Fibroblast of lung (primary cell): ENCODE data around the gene ATP10B. TPM values are rescaled to one million over a fixed set of nuclear protein-coding genes. Genes with fewer than 3 reads are reported as not detected.
"Not testable (repeated sequence)": the region's sequence is repeated elsewhere in the genome, so short reads cannot be mapped to it uniquely, and the experiment has no call there.

Source experiments
- DNase-seq, 2 donors: peaks; one replicate each; pipeline versions ENCODE4 v3.0.0 to v3.0.0-alpha.2; 2010; ENCODE audit warnings: low read depth in 2 of 2
- H2AFZ ChIP-seq: 2 replicates; pipeline ENCODE4 v1.5.1; 2012; ENCODE audit warnings: low read length, control low read depth, inconsistent platforms
- H3K27ac ChIP-seq: 2 replicates; pipeline ENCODE4 v1.5.1; 2011; ENCODE audit warnings: low read length, control low read depth; ENCODE audit not compliant: insufficient read depth
- H3K27me3 ChIP-seq: 2 replicates; pipeline ENCODE4 v1.5.1; 2011; ENCODE audit warnings: mild to moderate bottlenecking, low read length; ENCODE audit not compliant: control insufficient read depth, insufficient read depth
- H3K36me3 ChIP-seq: 2 replicates; pipeline ENCODE4 v1.5.1; 2011; ENCODE audit warnings: low read length; ENCODE audit not compliant: control insufficient read depth, insufficient read depth
- H3K4me1 ChIP-seq: 2 replicates; pipeline ENCODE4 v1.5.1; 2011; ENCODE audit warnings: low read length; ENCODE audit not compliant: control insufficient read depth, insufficient read depth; ENCODE audit errors: extremely low read depth
- H3K4me2 ChIP-seq: 2 replicates; pipeline ENCODE4 v1.5.1; 2011; ENCODE audit warnings: low read length, control low read depth; ENCODE audit not compliant: insufficient read depth; ENCODE audit errors: extremely low read depth
- H3K4me3 ChIP-seq, 4 experiments: fragments of 200-600 bp in 1 of 4; sonication (generic) in 1 of 4; replicated peaks in 1 of 4; 2 replicates each; pipeline ENCODE4 v1.5.1; 2011 to 2016; ENCODE audit warnings: low read length in 4 of 4, low read depth in 3 of 4, mild to moderate bottlenecking in 3 of 4, control low read depth in 2 of 4, inconsistent platforms in 1 of 4, mixed read lengths in 1 of 4; ENCODE audit not compliant: insufficient read depth in 1 of 4; ENCODE audit errors: control extremely low read depth in 1 of 4
- H3K79me2 ChIP-seq: 2 replicates; pipeline ENCODE4 v1.5.1; 2012; ENCODE audit warnings: mild to moderate bottlenecking, low read length, inconsistent platforms; ENCODE audit not compliant: control insufficient read depth, insufficient read depth
- H3K9ac ChIP-seq: 2 replicates; pipeline ENCODE4 v1.5.1; 2011; ENCODE audit warnings: mild to moderate bottlenecking, low read length, control low read depth; ENCODE audit not compliant: insufficient read depth
- H3K9me3 ChIP-seq: 2 replicates; pipeline ENCODE4 v1.5.1; 2012; ENCODE audit warnings: low read depth, low read length; ENCODE audit not compliant: control insufficient read depth, insufficient read depth
- H4K20me1 ChIP-seq: 2 replicates; pipeline ENCODE4 v1.5.1; 2011; ENCODE audit warnings: low read length; ENCODE audit not compliant: control insufficient read depth, insufficient read depth; ENCODE audit errors: extremely low read depth
- EZH2 ChIP-seq: IDR thresholded peaks from 2 replicates; pipeline ENCODE4 v1.5.1; 2012; ENCODE audit warnings: low read length, control low read depth, mild to moderate bottlenecking; ENCODE audit errors: missing control alignments
- polyA plus RNA-seq, 2 donors: library from polyadenylated mRNA; depleted of rRNA in 1 of 2; stranded (reverse) in 1 of 2; unstranded in 1 of 2; fragments of >200 nt; gene quantifications; 2 replicates each; pipeline ENCODE4 v1.2.1, GENCODE V29; 2011 to 2012; ENCODE audit warnings: missing spikeins in 1 of 2
- total RNA-seq: library from RNA; depleted of rRNA; stranded (reverse); fragments of >200 nt; gene quantifications from 2 replicates; pipeline ENCODE4 v1.2.1, GENCODE V29; 2014
- TF ChIP-seq, protein P1 (sequence below), 2 donors: IDR thresholded peaks in 1 of 2; conservative IDR thresholded peaks in 1 of 2; 1 replicate in 1 of 2; 2 replicates in 1 of 2; pipeline ENCODE4 v1.5.1; 2011 to 2012; ENCODE audit warnings: low read length in 2 of 2, control low read depth in 1 of 2, inconsistent platforms in 1 of 2, low read depth in 1 of 2, mild to moderate bottlenecking in 1 of 2

The ATP10B gene
- total and polyA plus RNA-seq, 2 donors (not counting 1 experiment from before 2014, with no cell fraction given), result not detected

DNA sequence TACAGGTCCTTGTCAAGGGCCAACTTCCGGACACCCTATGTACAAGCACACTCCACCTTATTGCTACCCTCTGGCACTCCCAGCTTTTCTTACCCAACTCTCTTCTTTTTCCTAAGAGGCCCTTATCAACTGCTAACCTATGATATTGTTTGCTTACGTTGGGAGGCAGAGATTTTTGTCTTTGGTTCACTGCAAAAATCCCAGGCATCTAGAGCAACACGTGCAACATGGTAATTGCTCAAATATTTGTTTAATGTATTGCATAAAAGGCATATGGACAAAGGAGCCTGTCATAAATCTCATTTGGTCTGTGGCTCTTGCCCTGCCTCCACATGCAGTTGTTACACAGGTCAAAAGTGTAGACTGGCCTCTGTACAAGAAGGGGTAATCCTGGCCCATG, 35.8 kb upstream of the ATP10B start:
- Histone ChIP-seq H3K27me3 (no peaks in the 10 kb centered on the region), H3K9me3 (no peaks in the 10 kb centered on the region), H3K9ac (no peak overlapping the region), H3K36me3 (no peaks in the 10 kb centered on the region), H4K20me1 (no peaks in the 10 kb centered on the region), H3K4me3 (no peak overlapping the region), H3K27ac (no peak overlapping the region), H2AFZ (no peak overlapping the region), H3K4me1 (no peaks in the 10 kb centered on the region), H3K79me2 (no peaks in the 10 kb centered on the region), H3K4me2 (no peak overlapping the region)
- DNase-seq, result no peak
- TF ChIP-seq, protein P1, sequence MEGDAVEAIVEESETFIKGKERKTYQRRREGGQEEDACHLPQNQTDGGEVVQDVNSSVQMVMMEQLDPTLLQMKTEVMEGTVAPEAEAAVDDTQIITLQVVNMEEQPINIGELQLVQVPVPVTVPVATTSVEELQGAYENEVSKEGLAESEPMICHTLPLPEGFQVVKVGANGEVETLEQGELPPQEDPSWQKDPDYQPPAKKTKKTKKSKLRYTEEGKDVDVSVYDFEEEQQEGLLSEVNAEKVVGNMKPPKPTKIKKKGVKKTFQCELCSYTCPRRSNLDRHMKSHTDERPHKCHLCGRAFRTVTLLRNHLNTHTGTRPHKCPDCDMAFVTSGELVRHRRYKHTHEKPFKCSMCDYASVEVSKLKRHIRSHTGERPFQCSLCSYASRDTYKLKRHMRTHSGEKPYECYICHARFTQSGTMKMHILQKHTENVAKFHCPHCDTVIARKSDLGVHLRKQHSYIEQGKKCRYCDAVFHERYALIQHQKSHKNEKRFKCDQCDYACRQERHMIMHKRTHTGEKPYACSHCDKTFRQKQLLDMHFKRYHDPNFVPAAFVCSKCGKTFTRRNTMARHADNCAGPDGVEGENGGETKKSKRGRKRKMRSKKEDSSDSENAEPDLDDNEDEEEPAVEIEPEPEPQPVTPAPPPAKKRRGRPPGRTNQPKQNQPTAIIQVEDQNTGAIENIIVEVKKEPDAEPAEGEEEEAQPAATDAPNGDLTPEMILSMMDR (conservative IDR thresholded peaks at IDR 0.05 in 1 of 2, IDR thresholded peaks at IDR 0.05 in 1 of 2; ENCODE audit: low read depth in 1 of 2, low read length in 2 of 2), result no peak
- TF ChIP-seq EZH2, result no peak

DNA sequence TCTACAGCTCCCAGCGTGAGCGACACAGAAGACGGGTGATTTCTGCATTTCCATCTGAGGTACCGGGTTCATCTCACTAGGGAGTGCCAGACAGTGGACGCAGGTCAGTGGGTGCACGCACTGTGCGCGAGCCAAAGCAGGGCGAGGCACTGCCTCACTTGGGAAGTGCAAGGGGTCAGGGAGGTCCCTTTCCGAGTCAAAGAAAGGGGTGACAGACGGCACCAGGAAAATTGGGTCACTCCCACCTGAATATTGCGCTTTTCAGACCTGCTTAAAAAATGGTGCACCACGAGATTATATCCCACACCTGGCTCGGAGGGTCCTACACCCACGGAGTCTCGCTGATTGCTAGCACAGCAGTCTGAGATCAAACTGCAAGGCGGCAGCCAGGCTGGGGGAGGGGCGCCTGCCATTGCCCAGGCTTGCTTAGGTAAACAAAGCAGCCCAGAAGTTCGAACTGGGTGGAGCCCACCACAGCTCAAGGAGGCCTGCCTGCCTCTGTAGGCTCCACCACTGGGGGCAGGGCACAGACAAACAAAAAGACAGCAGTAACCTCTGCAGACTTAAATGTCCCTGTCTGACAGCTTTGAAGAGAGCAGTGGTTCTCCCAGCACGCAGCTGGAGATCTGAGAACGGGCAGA, 21.7 kb upstream of the ATP10B start:
- not testable (repeated sequence) for DNase-seq, H3K79me2 ChIP-seq, H3K4me3 ChIP-seq, H3K9ac ChIP-seq, H3K27ac ChIP-seq, H3K27me3 ChIP-seq, H3K4me1 ChIP-seq, H2AFZ ChIP-seq, H3K9me3 ChIP-seq, H3K36me3 ChIP-seq, H3K4me2 ChIP-seq, H4K20me1 ChIP-seq

DNA sequence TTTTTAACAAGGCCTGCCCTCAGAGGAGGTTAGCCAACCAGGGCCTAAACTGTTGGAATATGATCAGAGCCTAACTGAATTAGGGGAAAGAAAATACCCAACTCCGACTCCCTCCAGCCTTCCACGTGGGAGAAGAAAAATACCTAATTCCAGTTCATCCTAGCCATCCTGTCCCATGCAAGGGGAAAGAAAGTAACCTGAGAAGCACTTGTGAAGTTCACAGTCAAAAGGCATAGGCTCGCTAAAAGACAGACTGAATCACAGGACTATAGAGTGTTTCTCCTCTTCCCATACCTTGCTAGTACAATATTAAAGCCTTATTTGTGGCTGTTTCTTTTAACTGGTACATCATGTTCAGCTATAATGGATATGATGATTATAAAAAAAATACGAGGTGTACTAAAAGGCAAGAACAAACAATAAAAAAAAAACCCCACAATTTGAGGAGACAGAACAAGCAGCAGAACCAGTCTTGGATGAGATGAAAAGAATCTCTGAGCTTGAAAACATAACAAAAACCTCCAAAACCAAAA, 18.0 kb upstream of the ATP10B start:
- Histone ChIP-seq H2AFZ (no peak overlapping the region), H3K9ac (no peak overlapping the region), H3K4me1 (no peaks in the 10 kb centered on the region), H3K9me3 (no peaks in the 10 kb centered on the region), H3K79me2 (no peaks in the 10 kb centered on the region), H3K27ac (no peak overlapping the region), H4K20me1 (no peaks in the 10 kb centered on the region), H3K4me2 (no peak overlapping the region), H3K4me3 (no peak overlapping the region), H3K27me3 (no peaks in the 10 kb centered on the region), H3K36me3 (no peaks in the 10 kb centered on the region)
- TF ChIP-seq, protein P1 (conservative IDR thresholded peaks at IDR 0.05 in 1 of 2, IDR thresholded peaks at IDR 0.05 in 1 of 2; ENCODE audit: low read depth in 1 of 2, low read length in 2 of 2), result no peak
- TF ChIP-seq EZH2, result no peak
- no peak for DNase-seq
